ENCODE data around the gene STK32B. TPM values are rescaled to one million over a fixed set of nuclear protein-coding genes. Genes with fewer than 3 reads are reported as not detected.

The STK32B gene
- total and polyA plus RNA-seq, 2 donors (not counting 3 experiments of a cell fraction or from before 2014, with no cell fraction given), result 5.6 to 7.8 TPM

- Histone ChIP-seq H3K4me1 (ENCODE audit: control insufficient read depth, extremely low read depth, insufficient read depth, low read length) (no peaks in the 10 kb centered on the region), H4K20me1 (replicated peaks; ENCODE audit: control insufficient read depth, extremely low read depth, insufficient read depth, low read length) (no peaks in the 10 kb centered on the region), H3K9ac (replicated peaks; ENCODE audit: extremely low read depth, insufficient read depth, low read length) (no peak overlapping the region), H3K79me2 (ENCODE audit: control insufficient read depth, insufficient read depth, low read length) (no peaks in the 10 kb centered on the region), H3K4me2 (ENCODE audit: insufficient read depth, low read length) (no peak overlapping the region), H3K36me3 (ENCODE audit: control insufficient read depth in 2 of 2, extremely low read depth in 1 of 2, insufficient read depth in 2 of 2, low read length in 2 of 2) (no peaks in the 10 kb centered on the region), H2AFZ (ENCODE audit: low read depth, low read length) (no peak overlapping the region), H3K4me3 (replicated peaks in 1 of 3; ENCODE audit: insufficient read depth in 1 of 3, low read depth in 1 of 3, low read length in 3 of 3) (no peak overlapping the region), H3K27me3 (ENCODE audit: control insufficient read depth in 2 of 2, insufficient read depth in 2 of 2, low read length in 2 of 2) (no peaks in the 10 kb centered on the region), H3K27ac (ENCODE audit: insufficient read depth, low read depth, low read length) (no peak overlapping the region), H3K9me1 (replicated peaks; ENCODE audit: control insufficient read depth, extremely low read depth, insufficient read depth, low read length) (no peaks in the 10 kb centered on the region), H3K9me3 (replicated peaks; ENCODE audit: control insufficient read depth, insufficient read depth, low read length) (no peaks in the 10 kb centered on the region)
- DNase-seq (ENCODE audit: low read depth, low spot score) (no peak), FAIRE-seq (no peak)
- no TSS peak for BruUV-seq (replicated peaks)
- CTCF ChIA-PET, result interaction anchor here (2.3 kb wide), 1 partner anchor 33 kb away, joined by 10 read pairs; no protein-coding TSS in a partner anchor
- dilution Hi-C loops (cut with MboI; ENCODE audit: extremely low pct_ligation_motif_present, low sequenced_read_pairs), result no loop called here
- no peak for TF ChIP-seq MAX (IDR thresholded peaks at IDR 0.05; ENCODE audit: insufficient read depth, insufficient read length)
- TF ChIP-seq JUN (IDR thresholded peaks at IDR 0.05; ENCODE audit: borderline replicate concordance, insufficient read depth, insufficient read length, low read depth), result no peak
- TF ChIP-seq FOS (IDR thresholded peaks at IDR 0.05; ENCODE audit: borderline replicate concordance, insufficient read depth, low read length), result peak; percentile 35
- TF ChIP-seq POLR2AphosphoS5 (IDR thresholded peaks at IDR 0.05; ENCODE audit: insufficient read depth, low read depth, low read length), result no peak
- no peak for TF ChIP-seq MYC (IDR thresholded peaks at IDR 0.05; ENCODE audit: low read depth, low read length)
- peak; percentile 68 for TF ChIP-seq GATA2 (IDR thresholded peaks at IDR 0.05; ENCODE audit: insufficient read depth, insufficient read length, low read depth, low read length)
- TF ChIP-seq POLR2A (IDR thresholded peaks at IDR 0.05; ENCODE audit: low read depth, low read length), result no peak
- TF ChIP-seq, protein P1, sequence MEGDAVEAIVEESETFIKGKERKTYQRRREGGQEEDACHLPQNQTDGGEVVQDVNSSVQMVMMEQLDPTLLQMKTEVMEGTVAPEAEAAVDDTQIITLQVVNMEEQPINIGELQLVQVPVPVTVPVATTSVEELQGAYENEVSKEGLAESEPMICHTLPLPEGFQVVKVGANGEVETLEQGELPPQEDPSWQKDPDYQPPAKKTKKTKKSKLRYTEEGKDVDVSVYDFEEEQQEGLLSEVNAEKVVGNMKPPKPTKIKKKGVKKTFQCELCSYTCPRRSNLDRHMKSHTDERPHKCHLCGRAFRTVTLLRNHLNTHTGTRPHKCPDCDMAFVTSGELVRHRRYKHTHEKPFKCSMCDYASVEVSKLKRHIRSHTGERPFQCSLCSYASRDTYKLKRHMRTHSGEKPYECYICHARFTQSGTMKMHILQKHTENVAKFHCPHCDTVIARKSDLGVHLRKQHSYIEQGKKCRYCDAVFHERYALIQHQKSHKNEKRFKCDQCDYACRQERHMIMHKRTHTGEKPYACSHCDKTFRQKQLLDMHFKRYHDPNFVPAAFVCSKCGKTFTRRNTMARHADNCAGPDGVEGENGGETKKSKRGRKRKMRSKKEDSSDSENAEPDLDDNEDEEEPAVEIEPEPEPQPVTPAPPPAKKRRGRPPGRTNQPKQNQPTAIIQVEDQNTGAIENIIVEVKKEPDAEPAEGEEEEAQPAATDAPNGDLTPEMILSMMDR (IDR thresholded peaks at IDR 0.05; ENCODE audit: extremely low read depth in 1 of 2, insufficient read depth in 1 of 2, low read depth in 1 of 2, low read length in 2 of 2), result no peak
- TF ChIP-seq EZH2 (IDR thresholded peaks at IDR 0.05; ENCODE audit: borderline replicate concordance, low read depth, low read length, severe bottlenecking), result no peak
- intact Hi-C loops (cut with micrococcal nuclease), result no loop called here
- POLR2A ChIA-PET, result no interaction called here
Observed at GRCh38 chr4:5366421-5366820, 315.1 kb downstream of the STK32B start.

Data from endothelial cell of umbilical vein (primary cell).